H9 (cell line): ENCODE data around the gene CPEB2. TPM values are rescaled to one million over a fixed set of nuclear protein-coding genes. Genes with fewer than 3 reads are reported as not detected.

Source experiments
- DNase-seq: peaks from one replicate; pipeline ENCODE4 v3.0.0-alpha.2; 2017
- H2AFZ ChIP-seq: one replicate; pipeline ENCODE4 v1.6.1; 2013; ENCODE audit warnings: mild to moderate bottlenecking, low read length, control low read depth, moderate library complexity
- H2AK5ac ChIP-seq: 2 replicates; pipeline ENCODE4 v1.6.1; 2013; ENCODE audit warnings: low read length, control low read depth, mixed read lengths; ENCODE audit not compliant: insufficient read length
- H2BK120ac ChIP-seq: one replicate; pipeline ENCODE4 v1.6.1; 2013; ENCODE audit warnings: low read depth, mild to moderate bottlenecking, low read length, control low read depth, inconsistent platforms; ENCODE audit not compliant: poor library complexity, severe bottlenecking
- H2BK12ac ChIP-seq: 2 replicates; pipeline ENCODE4 v1.6.1; 2013; ENCODE audit warnings: low read length, control low read depth, mixed read lengths, low read depth; ENCODE audit not compliant: insufficient read length
- H2BK15ac ChIP-seq: 2 replicates; pipeline ENCODE4 v1.6.1; 2013; ENCODE audit warnings: low read depth, low read length, control low read depth
- H2BK20ac ChIP-seq: one replicate; pipeline ENCODE4 v1.6.1; 2013; ENCODE audit warnings: low read depth, mild to moderate bottlenecking, low read length, control low read depth, inconsistent platforms; ENCODE audit not compliant: poor library complexity, severe bottlenecking
- H2BK5ac ChIP-seq: 2 replicates; pipeline ENCODE4 v1.6.1; 2013; ENCODE audit warnings: low read length, control low read depth, mixed read lengths; ENCODE audit not compliant: insufficient read length
- H3K14ac ChIP-seq: 2 replicates; pipeline ENCODE4 v1.6.1; 2013; ENCODE audit warnings: low read length, control low read depth; ENCODE audit not compliant: insufficient read depth
- H3K18ac ChIP-seq: 2 replicates; pipeline ENCODE4 v1.6.1; 2013; ENCODE audit warnings: low read depth, mild to moderate bottlenecking, mixed read lengths, low read length, control low read depth; ENCODE audit not compliant: insufficient read length
- H3K23ac ChIP-seq: 2 replicates; pipeline ENCODE4 v1.6.1; 2013; ENCODE audit warnings: low read length, control low read depth, mixed read lengths, low read depth; ENCODE audit not compliant: insufficient read length
- H3K23me2 ChIP-seq: 2 replicates; pipeline ENCODE4 v1.6.1; 2013; ENCODE audit warnings: low read depth, mild to moderate bottlenecking, mixed read lengths, low read length, control low read depth; ENCODE audit not compliant: insufficient read length, poor library complexity, severe bottlenecking
- H3K27ac ChIP-seq: 2 replicates; pipeline ENCODE4 v1.5.1; 2013; ENCODE audit warnings: low read length, control low read depth, mixed read lengths, low read depth; ENCODE audit not compliant: insufficient read length
- H3K27me3 ChIP-seq: 2 replicates; pipeline ENCODE4 v1.6.1; 2013; ENCODE audit warnings: low read length, control low read depth, inconsistent platforms; ENCODE audit not compliant: insufficient read depth
- H3K4ac ChIP-seq: 2 replicates; pipeline ENCODE4 v1.6.1; 2013; ENCODE audit warnings: low read depth, mild to moderate bottlenecking, control low read depth, inconsistent platforms, low read length, moderate library complexity
- H3K4me1 ChIP-seq: 2 replicates; pipeline ENCODE4 v1.6.1; 2013; ENCODE audit warnings: low read length, control low read depth, inconsistent platforms; ENCODE audit not compliant: insufficient read depth
- H3K4me2 ChIP-seq: 2 replicates; pipeline ENCODE4 v1.6.1; 2013; ENCODE audit warnings: low read length, control low read depth, mixed read lengths; ENCODE audit not compliant: insufficient read length, insufficient read depth
- H3K56ac ChIP-seq: 2 replicates; pipeline ENCODE4 v1.6.1; 2013; ENCODE audit warnings: low read depth, mild to moderate bottlenecking, mixed read lengths, low read length, control low read depth; ENCODE audit not compliant: insufficient read length
- H3K79me1 ChIP-seq: 2 replicates; pipeline ENCODE4 v1.6.1; 2013; ENCODE audit warnings: low read depth, mild to moderate bottlenecking, moderate library complexity, low read length, control low read depth, inconsistent platforms; ENCODE audit not compliant: insufficient read depth, poor library complexity, severe bottlenecking
- H3K79me2 ChIP-seq: 2 replicates; pipeline ENCODE4 v1.6.1; 2013; ENCODE audit warnings: low read length, control low read depth, inconsistent platforms; ENCODE audit not compliant: insufficient read depth
- H3K9ac ChIP-seq: 2 replicates; pipeline ENCODE4 v1.6.1; 2013; ENCODE audit warnings: low read length, control low read depth, mixed read lengths; ENCODE audit not compliant: insufficient read length; ENCODE audit errors: extremely low read depth
- H3K9me3 ChIP-seq: one replicate; pipeline ENCODE4 v1.6.1; 2013; ENCODE audit warnings: low read depth, low read length, inconsistent platforms; ENCODE audit not compliant: control insufficient read depth
- H3T11ph ChIP-seq: one replicate; pipeline ENCODE4 v1.6.1; 2013; ENCODE audit warnings: mild to moderate bottlenecking, low read length, control low read depth, inconsistent platforms
- H4K20me1 ChIP-seq: one replicate; pipeline ENCODE4 v1.6.1; 2013; ENCODE audit not compliant: control insufficient read depth, insufficient read length, insufficient read depth
- H4K5ac ChIP-seq: 2 replicates; pipeline ENCODE4 v1.6.1; 2013; ENCODE audit warnings: low read depth, mild to moderate bottlenecking, mixed read lengths, low read length, control low read depth; ENCODE audit not compliant: insufficient read length
- H4K8ac ChIP-seq: replicated peaks from 2 replicates; pipeline ENCODE4 v1.6.1; 2013; ENCODE audit warnings: low read length, control low read depth, mixed read lengths, low read depth; ENCODE audit not compliant: insufficient read length
- H4K91ac ChIP-seq: 2 replicates; pipeline ENCODE4 v1.6.1; 2013; ENCODE audit warnings: low read depth, mild to moderate bottlenecking, moderate library complexity, mixed read lengths, low read length, control low read depth; ENCODE audit not compliant: insufficient read length
- H3K27ac Mint-ChIP-seq, 3 experiments: 2 replicates in 2 of 3; 3 replicates in 1 of 3; pipeline ENCODE4 v1.8.0; 2020 to 2021; ENCODE audit warnings: mixed read lengths in 3 of 3, mild to moderate bottlenecking in 1 of 3, moderate library complexity in 1 of 3
- H3K27me3 Mint-ChIP-seq: 2 replicates; pipeline ENCODE4 v1.8.0; 2021; ENCODE audit warnings: low read depth, mild to moderate bottlenecking, moderate library complexity, mixed read lengths
- H3K36me3 Mint-ChIP-seq, 3 experiments: 2 replicates in 2 of 3; 3 replicates in 1 of 3; pipeline ENCODE4 v1.8.0; 2020 to 2021; ENCODE audit warnings: low read depth in 3 of 3, mixed read lengths in 3 of 3; ENCODE audit not compliant: insufficient read depth in 1 of 3
- H3K4me1 Mint-ChIP-seq, 2 experiments: 2 replicates each; pipeline ENCODE4 v1.8.0; 2020; ENCODE audit warnings: mixed read lengths in 2 of 2
- H3K4me3 Mint-ChIP-seq, 2 experiments: 2 replicates in 1 of 2; 3 replicates in 1 of 2; pipeline ENCODE4 v1.8.0; 2020 to 2021; ENCODE audit warnings: mild to moderate bottlenecking in 2 of 2, mixed read lengths in 2 of 2, moderate library complexity in 1 of 2
- H3K9me3 Mint-ChIP-seq, 2 experiments: 2 replicates in 1 of 2; 3 replicates in 1 of 2; pipeline ENCODE4 v1.8.0; 2020; ENCODE audit warnings: mild to moderate bottlenecking in 2 of 2, mixed read lengths in 2 of 2, moderate library complexity in 1 of 2
- CTCF ChIP-seq: fragments of 200-600 bp; sonication (generic); conservative IDR thresholded peaks from 3 replicates; pipeline ENCODE4 v1.8.0; 2021; ENCODE audit warnings: antibody characterized with exemption, mild to moderate bottlenecking
- WGBS: extraction: QIAGEN DNeasy Blood & Tissue Kit; methylation state at CpG from one replicate; pipeline ENCODE4 v1.1.7; 2013; ENCODE audit warnings: missing lambda C conversion rate, low lambda C conversion rate, mixed read lengths; ENCODE audit not compliant: insufficient read length; ENCODE audit errors: extremely low coverage; 5-methylcytosine and 5-hydroxymethylcytosine counted together
- total RNA-seq: library from RNA; stranded (reverse); gene quantifications from 2 replicates; pipeline ENCODE4 v1.2.1, GENCODE V29; 2021

The CPEB2 gene
- total RNA-seq, 1 experiment from 2014 or later, result 1.8 TPM

- Mint-ChIP-seq H3K27ac (no peak overlapping the region), H3K36me3 (no peaks in the 10 kb centered on the region; a peak in 1 of 7 replicates)
Measured at GRCh38 chr4:14994242-14994641, 8.0 kb upstream of the CPEB2 start.

More at GRCh38 chr4:14994242-14994641, 8.0 kb upstream of the CPEB2 start:
- Histone ChIP-seq H2BK120ac (no peak overlapping the region), H2BK20ac (no peak overlapping the region), H3K14ac (no peak overlapping the region), H3K4ac (no peak overlapping the region), H4K5ac (no peak overlapping the region), H3K27me3 (no peaks in the 10 kb centered on the region), H3K79me1 (no peaks in the 10 kb centered on the region), H3K27ac (no peak overlapping the region), H3K23me2 (no peaks in the 10 kb centered on the region), H3K4me2 (no peak overlapping the region), H3K4me1 (no peaks in the 10 kb centered on the region), H3K9me3 (no peaks in the 10 kb centered on the region), H3K23ac (no peak overlapping the region), H3K79me2 (no peaks in the 10 kb centered on the region), H2AFZ (no peak overlapping the region), H2AK5ac (no peak overlapping the region), H4K8ac (no peak overlapping the region), H4K91ac (no peak overlapping the region), H3K18ac (no peak overlapping the region), H2BK15ac (no peak overlapping the region), H2BK12ac (no peak overlapping the region), H3K9ac (no peak overlapping the region), H2BK5ac (no peak overlapping the region), H4K20me1 (no peaks in the 10 kb centered on the region), H3T11ph (no peak overlapping the region), H3K56ac (no peak overlapping the region)
- no peaks in the 10 kb centered on the region for H3K27me3 Mint-ChIP-seq
- no peaks in the 10 kb centered on the region for H3K4me1 Mint-ChIP-seq
- H3K4me3 Mint-ChIP-seq, result no peak overlapping the region
- TF ChIP-seq CTCF, result no peak
- WGBS, result no CpG with 5 or more reads among the region's 3 CpGs
- peaks cover 0 to 3% of the 10 kb centered on the region in 2 experiments; a peak in 1 of 5 replicates for H3K9me3 Mint-ChIP-seq
- DNase-seq, result no peak
